NOMO-1 treated with DMSO at 0.1 percent for 48 hours (cell line): Measurements from ENCODE around the gene CDC42EP5.

Experiments
- DNase-seq: peaks from one replicate; lab custom pipeline; 2025; ENCODE audit not compliant: unreplicated experiment; lab: John Stamatoyannopoulos, UW

CDC42EP5 gene

GRCh38 chr19:54462655-54463530 lies 10.2 kb downstream of the CDC42EP5 start:
- peak; percentile 70 for DNase-seq

- no peak for DNase-seq
Measured at GRCh38 chr19:54462047-54462654, 10.9 kb downstream of the CDC42EP5 start.

DNA sequence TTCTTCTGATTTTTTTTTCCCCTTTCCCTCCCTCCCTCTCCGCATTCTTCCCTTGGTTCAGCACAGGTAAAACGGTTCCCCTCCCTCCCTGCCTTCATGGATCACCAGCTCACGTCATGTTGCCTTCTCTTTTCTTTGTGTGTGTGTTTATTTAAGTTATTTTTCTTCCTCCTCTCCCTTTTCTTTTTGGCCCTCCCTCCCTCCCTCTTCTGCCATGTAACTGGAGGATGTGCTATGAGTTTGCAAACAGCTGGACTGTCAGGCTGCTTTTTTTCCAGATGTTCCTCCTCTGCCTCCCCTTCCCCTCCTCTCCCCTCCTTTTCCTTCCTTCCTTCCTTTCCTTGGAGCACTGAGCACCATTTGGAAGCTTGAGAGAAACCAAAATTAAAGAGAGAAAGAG lies 11.5 kb downstream of the CDC42EP5 start:
- DNase-seq, result no peak

DNA sequence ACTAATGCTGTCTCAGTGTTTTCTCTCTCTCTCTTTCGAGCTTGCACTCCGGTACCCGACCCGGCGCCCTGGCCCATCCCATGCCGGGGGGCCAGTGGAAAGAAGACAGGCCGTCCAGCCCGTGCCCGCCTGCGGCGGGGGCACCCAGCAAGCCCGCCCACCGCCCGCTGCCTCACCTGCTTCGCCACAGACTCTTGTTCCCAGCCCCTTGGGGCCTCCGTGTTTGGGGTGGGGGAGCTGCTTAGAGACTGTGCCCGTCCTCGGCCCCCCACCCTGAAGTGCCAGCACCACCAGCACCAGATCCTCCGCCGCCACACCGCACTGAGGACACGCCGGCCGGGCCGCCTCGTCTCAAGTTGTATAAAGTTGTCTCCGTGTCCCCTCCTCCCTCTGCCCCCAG lies 11.9 kb downstream of the CDC42EP5 start:
- DNase-seq, result no peak

GRCh38 chr19:54460230-54461005 lies 12.7 kb downstream of the CDC42EP5 start:
- no peak for DNase-seq

DNA sequence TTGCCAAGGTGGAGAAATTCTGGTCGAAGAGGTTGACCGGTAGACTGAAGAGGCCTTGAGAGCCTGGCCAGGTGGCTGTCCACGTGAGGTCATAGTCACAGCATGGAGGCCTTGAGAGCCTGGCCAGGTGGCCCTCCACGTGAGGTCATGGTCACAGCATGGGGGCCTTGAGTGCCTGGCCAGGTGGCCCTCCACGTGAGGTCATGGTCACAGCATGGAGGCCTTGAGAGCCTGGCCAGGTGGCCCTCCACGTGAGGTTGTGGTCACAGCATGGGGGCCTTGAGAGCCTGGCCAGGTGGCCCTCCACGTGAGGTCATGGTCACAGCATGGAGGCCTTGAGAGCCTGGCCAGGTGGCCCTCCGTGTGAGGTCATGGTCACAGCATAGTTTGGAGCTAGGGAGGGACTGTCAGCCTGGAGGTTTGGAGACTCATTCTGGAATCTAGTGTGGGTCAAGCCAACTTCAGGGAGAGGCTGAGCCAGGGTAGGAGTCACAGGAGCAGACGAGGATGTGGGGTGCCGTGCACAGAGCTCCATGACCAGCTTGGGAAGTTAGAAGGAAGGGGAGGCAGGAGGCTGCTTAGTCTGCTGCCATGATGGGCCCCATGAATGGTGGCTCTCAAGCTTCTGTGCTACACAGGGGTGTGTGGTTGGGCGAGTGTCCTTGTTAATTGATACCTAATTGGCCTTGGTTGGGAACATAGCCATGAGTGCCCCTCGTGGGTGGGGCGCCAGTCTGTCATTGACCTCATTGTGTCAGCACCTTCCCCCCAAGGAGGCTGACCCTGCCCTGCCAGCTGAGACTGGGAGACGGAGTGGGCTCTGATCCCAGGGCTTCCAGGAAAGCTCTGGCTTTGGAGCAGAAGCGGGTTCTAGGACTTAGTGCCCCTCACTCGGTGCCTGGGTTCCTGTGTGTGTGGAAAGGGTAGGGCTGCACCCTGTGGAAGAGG lies 13.5 kb downstream of the CDC42EP5 start:
- no peak for DNase-seq

GRCh38 chr19:54458648-54459281 lies 14.3 kb downstream of the CDC42EP5 start:
- no peak for DNase-seq

DNA sequence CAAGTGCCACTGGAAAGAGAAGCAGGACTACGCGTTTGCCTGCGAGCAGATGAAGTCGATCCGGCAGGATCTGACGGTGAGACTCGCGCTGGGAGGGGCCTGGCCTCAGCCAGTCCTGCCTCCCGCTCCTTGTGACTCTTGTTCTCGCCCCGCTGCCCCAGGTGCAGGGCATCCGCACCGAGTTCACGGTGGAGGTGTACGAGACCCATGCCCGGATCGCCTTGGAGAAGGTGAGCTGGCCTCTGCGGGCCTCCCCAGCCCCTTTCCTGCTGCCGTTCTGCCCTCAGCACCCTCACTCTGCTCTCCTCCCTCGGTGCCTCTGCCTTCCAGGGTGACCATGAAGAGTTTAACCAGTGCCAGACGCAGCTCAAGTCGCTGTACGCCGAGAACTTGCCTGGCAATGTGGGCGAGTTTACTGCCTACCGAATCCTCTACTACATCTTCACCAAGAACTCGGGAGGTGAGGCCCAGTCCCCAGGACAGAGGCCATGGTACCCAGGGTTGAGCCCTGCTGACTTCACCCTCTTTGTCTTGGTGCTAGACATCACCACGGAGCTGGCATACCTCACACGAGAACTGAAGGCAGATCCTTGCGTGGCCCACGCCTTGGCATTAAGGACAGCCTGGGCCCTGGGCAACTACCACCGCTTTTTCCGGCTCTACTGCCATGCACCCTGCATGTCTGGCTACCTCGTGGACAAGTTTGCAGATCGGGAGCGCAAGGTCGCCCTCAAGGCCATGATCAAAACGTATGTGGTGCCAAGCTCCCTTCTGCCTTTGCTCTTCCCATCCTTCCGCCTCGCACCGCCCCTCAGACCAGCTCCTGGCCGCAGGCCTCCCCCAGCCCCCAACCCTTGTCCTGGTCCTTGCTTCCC lies 15.1 kb downstream of the CDC42EP5 start:
- DNase-seq, result no peak

GRCh38 chr19:54456423-54457373 lies 16.4 kb downstream of the CDC42EP5 start:
- no peak for DNase-seq

GRCh38 chr19:54455786-54456422 lies 17.2 kb downstream of the CDC42EP5 start:
- DNase-seq, result no peak

DNA sequence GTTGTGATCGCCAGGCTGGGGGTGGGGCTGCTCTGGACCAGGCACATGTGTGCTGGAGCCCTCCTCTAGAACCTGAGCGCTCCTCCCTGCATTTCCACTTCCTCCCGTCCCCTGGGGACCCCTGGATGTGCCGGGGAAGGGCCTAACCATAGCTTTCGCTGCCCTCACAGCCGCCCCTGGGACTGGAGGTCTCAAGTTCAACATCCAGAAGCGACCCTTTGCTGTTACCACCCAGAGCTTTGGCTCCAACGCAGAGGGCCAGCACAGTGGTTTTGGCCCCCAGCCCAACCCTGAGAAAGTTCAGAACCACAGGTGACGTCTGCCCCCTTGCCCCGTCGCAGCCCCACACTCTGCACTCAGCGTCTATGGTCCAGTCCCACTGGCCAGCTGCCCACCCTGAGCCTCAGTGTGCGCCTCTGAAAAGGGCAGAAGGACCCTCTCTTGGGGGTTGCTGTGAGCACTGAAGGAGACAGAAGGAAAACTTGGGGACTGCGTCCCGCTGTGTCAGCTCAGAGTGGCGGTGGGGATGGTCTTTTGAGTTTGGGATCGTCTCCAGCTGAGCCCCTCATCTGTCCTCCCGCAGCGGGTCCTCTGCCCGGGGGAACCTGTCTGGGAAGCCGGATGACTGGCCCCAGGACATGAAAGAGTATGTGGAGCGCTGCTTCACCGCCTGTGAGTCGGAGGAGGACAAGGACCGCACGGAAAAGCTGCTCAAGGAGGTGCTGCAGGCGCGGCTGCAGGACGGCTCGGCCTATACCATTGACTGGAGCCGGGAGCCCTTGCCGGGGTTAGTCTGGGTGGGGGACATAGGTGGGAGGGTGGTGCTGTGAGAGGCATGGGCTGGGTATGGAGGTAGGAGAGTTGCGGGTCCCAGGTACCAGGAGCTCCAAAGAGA lies 18.1 kb downstream of the CDC42EP5 start:
- DNase-seq, result no peak

- DNase-seq, result no peak
Measured at GRCh38 chr19:54453921-54454780, 18.9 kb downstream of the CDC42EP5 start.

GRCh38 chr19:54452626-54453025 lies 20.5 kb downstream of the CDC42EP5 start:
- DNase-seq, result no peak

GRCh38 chr19:54451997-54452396 lies 21.1 kb downstream of the CDC42EP5 start:
- DNase-seq, result no peak

- DNase-seq, result peak; percentile 45
Measured at GRCh38 chr19:54451331-54451871, 21.7 kb downstream of the CDC42EP5 start.
